ENCODE measurements around the gene VSNL1. TPM values are rescaled to one million over a fixed set of nuclear protein-coding genes. Genes with fewer than 3 reads are reported as not detected.

The VSNL1 gene
- total RNA-seq, 1 donor from 2014 or later, result 42.7 TPM

- intact Hi-C loops (cut with DNase I), result no loop called here
- no peak for DNase-seq (ENCODE audit: low spot score)
These were observed 59.1 kb downstream of the VSNL1 start for GRCh38 chr2:17599617-17600016.

- intact Hi-C loops (cut with DNase I), result no loop called here
These were observed 60.2 kb downstream of the VSNL1 start for GRCh38 chr2:17600556-17601204.

GRCh38 chr2:17604050-17604449 lies 63.6 kb downstream of the VSNL1 start:
- intact Hi-C loops (cut with DNase I), result no loop called here
- no peak for DNase-seq (ENCODE audit: low spot score)

More at GRCh38 chr2:17600556-17601204, 60.2 kb downstream of the VSNL1 start:
- no peak for DNase-seq (ENCODE audit: low spot score)

- intact Hi-C loops (cut with DNase I), result no loop called here
These were observed 65.2 kb downstream of the VSNL1 start for GRCh38 chr2:17605696-17606095.

GRCh38 chr2:17606851-17607250 lies 66.4 kb downstream of the VSNL1 start:
- intact Hi-C loops (cut with DNase I), result no loop called here

More at GRCh38 chr2:17605696-17606095, 65.2 kb downstream of the VSNL1 start:
- DNase-seq (ENCODE audit: low spot score), result no peak

GRCh38 chr2:17607379-17607778 lies 66.9 kb downstream of the VSNL1 start:
- intact Hi-C loops (cut with DNase I), result no loop called here
- DNase-seq (ENCODE audit: low spot score), result no peak

More at GRCh38 chr2:17606851-17607250, 66.4 kb downstream of the VSNL1 start:
- DNase-seq (ENCODE audit: low spot score), result no peak

GRCh38 chr2:17608251-17608650 lies 67.8 kb downstream of the VSNL1 start:
- intact Hi-C loops (cut with DNase I), result no loop called here

GRCh38 chr2:17610521-17610920 lies 70.0 kb downstream of the VSNL1 start:
- no peak for DNase-seq (ENCODE audit: low spot score)
- intact Hi-C loops (cut with DNase I), result loop anchor here (1.0 to 2.0 kb wide), 2 partner anchors 10 to 28 kb away; no protein-coding TSS in a partner anchor

More at GRCh38 chr2:17608251-17608650, 67.8 kb downstream of the VSNL1 start:
- no peak for DNase-seq (ENCODE audit: low spot score)

GRCh38 chr2:17611036-17611435 lies 70.5 kb downstream of the VSNL1 start:
- DNase-seq (ENCODE audit: low spot score), result no peak
- intact Hi-C loops (cut with DNase I), result loop anchor here (2.0 kb wide), 1 partner anchor 28 kb away; no protein-coding TSS in a partner anchor

- intact Hi-C loops (cut with DNase I), result no loop called here
- no peak for DNase-seq (ENCODE audit: low spot score)
These were observed 73.9 kb downstream of the VSNL1 start for GRCh38 chr2:17614174-17614930.

GRCh38 chr2:17615147-17615546 lies 74.7 kb downstream of the VSNL1 start:
- intact Hi-C loops (cut with DNase I), result no loop called here
- no peak for DNase-seq (ENCODE audit: low spot score)

- DNase-seq (ENCODE audit: low spot score), result no peak
- intact Hi-C loops (cut with DNase I), result no loop called here
These were observed 75.3 kb downstream of the VSNL1 start for GRCh38 chr2:17615728-17616351.

- intact Hi-C loops (cut with DNase I), result no loop called here
- no peak for DNase-seq (ENCODE audit: low spot score)
These were observed 75.9 kb downstream of the VSNL1 start for GRCh38 chr2:17616405-17616804.

GRCh38 chr2:17617516-17617915 lies 77.0 kb downstream of the VSNL1 start:
- no peak for DNase-seq (ENCODE audit: low spot score)

GRCh38 chr2:17617955-17618354 lies 77.5 kb downstream of the VSNL1 start:
- no peak for DNase-seq (ENCODE audit: low spot score)
- intact Hi-C loops (cut with DNase I), result no loop called here

More at GRCh38 chr2:17617516-17617915, 77.0 kb downstream of the VSNL1 start:
- intact Hi-C loops (cut with DNase I), result no loop called here

- intact Hi-C loops (cut with DNase I), result loop anchor here (1.0 to 5.0 kb wide), 2 partner anchors 10 to 83 kb away; no protein-coding TSS in a partner anchor
- DNase-seq (ENCODE audit: low spot score), result peak; percentile 83
These were observed 79.8 kb downstream of the VSNL1 start for GRCh38 chr2:17620280-17620679.

GRCh38 chr2:17620841-17621240 lies 80.3 kb downstream of the VSNL1 start:
- no peak for DNase-seq (ENCODE audit: low spot score)

GRCh38 chr2:17621781-17622180 lies 81.3 kb downstream of the VSNL1 start:
- DNase-seq (ENCODE audit: low spot score), result no peak
- intact Hi-C loops (cut with DNase I), result loop anchor here (5.0 kb wide), 1 partner anchor 84 kb away; no protein-coding TSS in a partner anchor

More at GRCh38 chr2:17620841-17621240, 80.3 kb downstream of the VSNL1 start:
- intact Hi-C loops (cut with DNase I), result loop anchor here (1.0 to 5.0 kb wide), 2 partner anchors 11 to 84 kb away; no protein-coding TSS in a partner anchor

GRCh38 chr2:17625446-17625845 lies 85.0 kb downstream of the VSNL1 start:
- intact Hi-C loops (cut with DNase I), result no loop called here
- DNase-seq (ENCODE audit: low spot score), result no peak

- intact Hi-C loops (cut with DNase I), result no loop called here
- DNase-seq (ENCODE audit: low spot score), result no peak
These were observed 86.5 kb downstream of the VSNL1 start for GRCh38 chr2:17626986-17627385.
